HG02610 (cell line): ENCODE data around the gene SNAPIN.
"Not testable (repeated sequence)": the region's sequence is repeated elsewhere in the genome, so short reads cannot be mapped to it uniquely, and the experiment has no call there.

Source experiments
- ATAC-seq: cut with Tn5 transposase; IDR thresholded peaks from one replicate; pipeline ENCODE4 v1.9.1; 2021; ENCODE audit warnings: mild to moderate bottlenecking, moderate library complexity; ENCODE audit not compliant: unreplicated experiment

The SNAPIN gene

DNA sequence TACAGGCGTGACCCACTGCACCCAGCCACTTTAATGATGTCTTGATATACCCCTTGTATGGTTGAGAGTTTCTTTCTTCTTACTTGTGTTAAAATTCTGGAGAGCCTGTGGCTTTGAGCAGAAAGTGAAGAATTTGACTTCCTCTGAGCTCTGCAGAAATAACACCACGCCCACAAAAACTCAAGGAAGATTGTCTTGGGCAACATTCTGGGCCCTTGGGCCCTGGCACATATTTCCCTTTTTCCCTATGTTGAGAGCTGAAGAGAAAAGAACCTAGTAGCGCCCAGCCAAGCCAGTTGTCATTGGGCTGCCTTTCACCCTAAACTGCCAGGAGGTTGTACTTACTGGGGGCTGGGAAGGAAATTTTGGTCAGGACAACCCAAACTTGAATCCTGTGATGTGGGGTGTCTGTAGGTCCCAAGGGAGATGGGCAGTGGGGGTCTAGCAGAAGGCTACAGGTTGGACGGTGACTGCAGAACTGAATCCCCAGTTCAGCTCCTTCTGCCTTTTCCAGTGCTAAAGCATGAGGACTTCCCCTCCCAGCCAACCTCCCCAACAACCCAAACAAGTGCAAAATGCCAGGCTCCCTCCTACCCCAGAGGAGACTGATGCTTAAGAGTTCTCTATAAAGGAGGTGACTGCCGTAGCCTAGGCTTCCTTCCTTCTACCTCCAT, 11.7 kb upstream of the SNAPIN start:
- ATAC-seq: no peak

DNA sequence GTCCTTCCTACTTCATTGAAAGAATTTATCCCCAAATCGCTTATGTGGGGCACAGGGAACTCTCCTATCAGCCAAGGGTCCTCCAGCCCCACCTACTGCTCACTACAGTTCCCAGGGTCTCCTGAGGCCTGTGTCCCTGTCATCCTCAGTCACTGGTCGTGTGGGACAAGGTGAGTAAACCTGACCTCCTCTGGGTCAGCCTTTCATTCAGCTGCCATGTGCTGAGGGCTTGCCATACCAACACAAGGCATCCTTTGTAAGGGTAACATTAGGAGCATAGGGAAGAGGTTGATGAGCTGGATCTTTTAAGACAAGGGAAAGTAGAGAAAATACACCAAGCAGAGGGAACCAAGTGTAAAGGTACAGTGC, 11.2 kb upstream of the SNAPIN start:
- no peak for ATAC-seq

DNA sequence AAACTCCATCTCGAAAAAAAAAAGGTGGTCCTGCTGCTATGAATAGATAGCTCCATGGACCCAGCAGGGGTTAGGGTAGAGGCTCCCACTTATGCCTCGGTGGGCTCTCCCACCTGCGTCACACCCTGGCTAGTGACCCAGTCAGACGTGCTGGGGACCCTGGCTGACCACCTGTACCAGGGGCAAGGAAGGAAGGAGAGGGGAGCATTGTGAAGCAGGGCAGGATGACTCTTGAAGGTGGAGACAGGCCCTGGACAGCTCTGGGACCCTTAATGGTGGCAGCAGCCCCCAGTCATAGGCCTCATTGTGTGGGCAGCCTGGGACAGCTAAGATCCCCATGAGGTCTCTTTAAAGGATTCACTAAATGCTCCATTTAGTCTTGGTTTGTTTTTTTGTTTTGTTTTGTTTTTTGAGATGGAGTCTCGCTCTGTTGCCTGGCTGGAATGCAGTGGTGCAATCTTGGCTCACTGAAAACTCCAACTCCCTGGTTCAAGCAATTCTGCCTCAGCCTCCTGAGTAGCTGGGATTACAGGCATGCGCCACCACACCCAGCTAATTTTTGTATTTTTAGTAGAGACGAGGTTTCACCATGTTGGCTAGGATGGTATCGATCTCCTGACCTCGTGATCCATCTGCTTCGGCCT, 10.4 kb upstream of the SNAPIN start:
- no peak for ATAC-seq

DNA sequence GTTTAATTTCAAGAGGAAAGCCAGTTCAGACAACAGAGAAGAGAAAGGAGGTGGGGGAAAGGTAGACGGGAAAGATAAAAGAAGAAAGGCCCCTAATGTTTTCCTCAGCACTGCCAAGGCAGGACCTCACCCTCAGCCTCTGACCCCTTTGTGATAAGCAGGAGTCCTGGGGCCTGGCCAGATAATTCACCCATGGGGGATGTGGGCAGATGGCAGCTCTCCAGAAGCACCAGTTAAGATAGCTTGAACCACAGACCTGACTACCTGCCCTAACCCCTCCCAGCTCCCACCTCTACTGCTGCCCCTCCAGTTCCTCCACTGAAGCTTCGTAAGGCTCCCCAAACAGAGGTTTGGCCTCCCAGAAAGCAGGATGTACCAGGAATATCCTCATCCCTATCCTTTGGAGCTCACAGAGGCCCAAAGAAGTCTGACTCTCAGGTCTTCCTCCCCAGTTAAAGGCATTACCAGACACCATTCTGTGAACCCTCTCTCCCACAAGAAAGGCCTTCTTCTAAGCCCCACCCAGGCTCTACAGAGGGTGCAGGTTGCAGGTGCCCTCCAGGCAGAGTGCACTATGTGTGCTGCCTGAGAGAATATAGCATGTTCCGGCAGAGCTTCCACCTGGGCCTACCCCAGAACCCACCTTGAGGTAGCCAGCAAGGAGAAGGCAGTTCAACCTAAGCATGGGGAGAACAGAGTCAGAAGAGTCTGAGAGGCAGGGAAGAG, 9.2 kb upstream of the SNAPIN start:
- ATAC-seq: no peak

DNA sequence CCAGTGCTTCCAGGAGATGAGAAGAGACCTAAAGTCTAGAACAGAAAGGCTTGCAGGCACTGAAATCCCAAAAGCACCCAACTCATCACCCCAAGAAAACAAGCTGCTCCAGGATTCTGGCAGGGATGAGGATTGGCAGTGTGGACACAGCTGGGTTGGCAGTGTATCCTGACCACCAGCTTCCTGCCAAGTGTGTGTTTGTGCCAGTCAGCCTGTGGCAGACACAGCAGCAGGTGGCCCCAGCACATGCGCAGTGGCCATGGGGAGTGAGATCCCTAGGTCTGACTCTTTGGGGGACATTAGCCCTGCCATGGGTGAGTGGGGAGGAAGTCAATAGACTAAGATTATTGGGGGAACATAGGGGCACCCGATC, 8.7 kb upstream of the SNAPIN start:
- no peak for ATAC-seq

DNA sequence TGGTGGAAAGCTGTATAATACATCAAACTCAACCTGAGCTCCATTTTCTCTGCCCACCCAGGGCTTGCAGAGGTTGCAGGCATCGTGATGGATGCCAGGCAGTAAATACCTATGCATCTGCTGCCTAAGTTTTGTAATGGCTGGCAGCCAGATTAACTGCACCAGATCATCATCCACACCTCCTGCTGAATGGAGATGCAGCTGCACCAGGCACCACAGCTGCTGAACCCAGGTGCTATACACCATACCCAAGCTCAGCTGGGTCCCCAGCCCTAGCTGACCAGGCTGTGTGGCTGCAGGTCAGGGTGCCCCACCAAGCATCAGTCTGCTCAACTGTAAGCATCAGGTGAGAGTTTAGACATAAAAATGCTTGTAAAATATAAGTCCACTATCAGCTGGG, 6.7 kb upstream of the SNAPIN start:
- ATAC-seq: no peak

DNA sequence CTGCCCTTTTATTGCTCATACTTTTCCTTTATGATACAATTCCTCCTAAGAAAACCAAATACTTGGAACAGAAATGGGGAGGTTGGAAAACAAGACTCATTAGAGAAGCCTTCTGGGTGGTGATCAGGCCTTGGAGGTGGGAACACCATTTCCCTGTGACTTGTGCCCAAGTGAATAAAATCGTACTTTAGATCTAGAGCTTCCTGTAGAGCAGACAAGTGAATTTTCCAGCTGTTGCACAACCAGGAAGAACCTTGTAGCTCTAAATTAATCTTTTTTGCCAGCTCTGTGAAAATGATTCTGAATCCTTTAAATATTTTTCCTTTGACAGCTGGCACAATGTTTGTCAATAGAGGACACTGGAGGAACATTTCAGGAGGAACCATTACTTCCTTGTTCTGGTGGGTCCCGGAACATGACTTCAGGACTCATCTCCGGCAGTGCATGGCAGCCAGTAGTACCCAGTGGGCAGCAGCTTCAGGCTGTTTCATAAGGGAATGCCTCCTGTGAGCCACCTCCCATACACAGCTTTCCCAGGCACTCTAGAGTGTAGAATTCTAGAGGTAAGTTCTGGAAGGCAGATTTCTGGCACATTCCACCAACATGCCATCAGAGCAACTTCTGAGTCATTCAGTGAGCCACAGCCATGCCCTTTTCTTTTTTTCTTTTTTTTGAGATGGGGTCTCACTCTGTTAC, 5.5 kb upstream of the SNAPIN start:
- no peak for ATAC-seq

DNA sequence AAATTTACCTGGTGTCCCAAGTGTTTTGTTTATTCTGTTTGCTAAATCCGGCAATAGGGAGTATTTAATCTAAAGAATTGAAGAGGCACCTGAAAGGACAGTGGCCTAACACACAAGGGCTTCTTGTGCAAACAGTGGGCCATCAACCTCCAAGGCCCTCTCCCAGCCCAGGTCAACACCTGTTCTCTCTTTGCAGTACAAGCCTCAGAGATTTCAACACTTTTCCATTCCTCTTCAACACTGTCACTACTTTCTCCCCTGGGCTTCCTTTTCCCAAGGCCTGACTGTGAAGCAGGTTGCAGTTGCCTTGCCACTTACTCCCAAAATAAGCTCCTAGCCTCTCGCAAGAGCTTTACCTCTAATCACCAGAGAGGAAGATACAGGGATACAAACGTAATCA, 3.2 kb upstream of the SNAPIN start:
- ATAC-seq: no peak

DNA sequence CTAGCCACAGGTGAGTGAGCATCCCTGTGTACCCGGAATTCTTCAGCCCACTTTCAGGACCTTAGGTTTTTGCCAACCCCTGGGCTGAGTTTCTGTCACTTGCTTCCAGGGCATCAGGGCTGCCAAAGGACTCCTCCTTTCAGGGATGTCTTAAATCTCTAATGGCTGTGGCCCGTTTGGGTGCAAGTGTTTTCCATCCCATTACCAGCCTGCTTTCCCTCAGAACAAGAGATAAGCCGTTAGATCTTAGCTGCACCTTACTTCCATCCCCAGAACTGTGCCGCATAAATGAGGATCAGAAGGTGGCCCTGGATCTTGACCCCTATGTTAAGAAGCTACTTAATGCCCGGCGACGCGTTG, 652 bp downstream of the SNAPIN start:
- no peak for ATAC-seq

DNA sequence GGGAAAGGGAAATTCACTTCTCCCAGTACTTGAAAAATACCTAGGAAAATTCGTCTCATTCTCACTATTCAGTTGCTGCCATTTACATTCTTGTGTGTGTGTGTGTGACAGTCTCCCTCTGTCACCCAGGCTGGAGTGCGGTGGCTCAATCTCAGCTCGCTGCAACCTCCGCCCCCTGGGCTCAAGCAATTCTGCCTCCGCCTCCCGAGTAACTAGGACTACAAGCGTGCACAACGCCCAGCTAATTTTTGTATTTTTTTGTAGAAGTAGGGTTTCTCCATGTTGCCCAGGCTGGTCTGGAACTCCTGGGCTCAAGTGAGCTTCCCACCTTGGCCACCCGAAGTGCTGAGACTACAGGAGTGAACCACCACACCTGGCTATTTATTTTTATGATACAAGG, 1.2 kb downstream of the SNAPIN start:
- no peak for ATAC-seq

DNA sequence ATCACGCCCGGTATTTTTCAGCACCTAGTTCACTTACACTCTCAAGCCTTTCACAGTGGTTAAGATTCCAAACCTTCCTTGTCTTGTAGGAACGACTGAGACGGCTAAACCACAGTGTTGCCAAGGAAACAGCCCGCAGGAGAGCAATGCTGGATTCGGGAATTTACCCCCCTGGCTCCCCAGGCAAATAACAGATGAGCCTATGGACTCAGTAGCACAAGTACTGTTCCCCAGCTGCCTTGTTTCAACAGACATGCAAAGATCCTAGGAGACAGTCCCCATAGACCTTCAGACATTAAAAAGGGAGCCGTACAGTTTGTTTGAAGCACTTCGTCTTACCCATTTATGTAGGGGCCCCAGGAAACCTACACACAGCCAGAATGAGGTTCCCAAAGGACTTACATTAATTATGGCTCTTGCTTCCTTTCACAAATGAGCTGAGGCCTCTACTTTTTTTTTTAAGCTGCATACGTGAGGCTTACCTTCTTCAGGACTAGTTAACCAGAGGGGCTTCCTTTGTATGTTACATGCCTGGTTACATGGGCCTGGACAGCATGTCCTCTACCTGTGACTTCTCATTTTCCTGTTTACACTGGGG, 2.7 kb downstream of the SNAPIN start:
- ATAC-seq: no peak

DNA sequence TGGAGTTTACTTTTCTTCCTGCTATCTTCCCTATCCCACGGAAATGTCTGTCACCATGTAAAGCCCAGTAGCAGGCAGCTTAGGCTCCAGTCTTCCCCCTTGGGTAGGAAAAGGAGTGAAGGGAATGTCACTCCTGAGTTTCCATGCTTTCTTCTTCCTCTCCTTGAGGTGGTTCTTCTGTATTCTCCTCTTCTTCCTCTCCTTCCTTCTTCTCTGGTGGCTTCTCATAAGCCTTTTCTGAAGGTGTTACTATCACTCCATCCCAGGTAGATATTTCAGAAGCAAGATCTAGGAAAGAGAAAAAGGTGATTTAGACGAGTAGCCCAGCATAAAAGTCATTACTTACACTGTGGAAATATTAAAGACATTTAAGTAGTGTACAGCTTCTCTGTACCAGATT, 3.8 kb downstream of the SNAPIN start:
- ATAC-seq: no peak

DNA sequence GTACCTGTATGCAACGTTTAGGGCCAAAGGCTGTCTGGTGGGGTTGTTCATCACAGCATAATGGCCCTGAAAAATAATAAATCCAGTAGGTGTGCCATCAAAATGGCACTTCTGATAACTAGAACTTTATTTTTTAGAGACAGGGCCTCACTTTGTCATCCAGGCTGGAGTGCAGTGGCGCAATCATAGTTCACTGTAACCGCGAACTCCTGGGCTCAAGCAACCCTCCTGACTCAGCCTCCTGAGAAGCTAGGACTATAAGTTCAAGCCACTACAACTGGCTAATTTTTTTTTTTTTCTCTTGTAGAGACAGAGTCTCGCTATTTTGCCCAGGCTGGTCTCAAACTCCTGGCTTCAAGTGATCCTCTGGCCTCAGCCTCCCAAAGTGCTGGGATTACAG, 4.7 kb downstream of the SNAPIN start:
- ATAC-seq: no peak

DNA sequence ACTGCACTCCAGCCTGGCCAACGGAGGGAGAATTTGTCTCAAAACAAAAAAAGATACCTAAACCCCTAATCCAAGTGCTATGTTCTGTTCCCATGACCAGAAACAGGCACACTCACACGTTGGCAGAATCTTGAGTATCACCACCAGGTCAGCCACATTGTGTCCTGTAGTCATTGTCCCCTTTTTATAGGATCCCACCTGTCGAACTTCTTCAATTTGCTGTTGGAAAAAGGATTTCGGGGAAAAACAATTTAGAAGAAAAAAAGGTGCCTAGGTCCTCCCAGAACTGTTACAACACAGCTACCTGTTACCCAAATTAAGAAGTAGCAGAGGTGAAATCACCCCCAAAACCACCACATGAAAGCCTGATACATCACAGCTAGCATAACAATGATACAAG, 8.9 kb downstream of the SNAPIN start:
- ATAC-seq: no peak

DNA sequence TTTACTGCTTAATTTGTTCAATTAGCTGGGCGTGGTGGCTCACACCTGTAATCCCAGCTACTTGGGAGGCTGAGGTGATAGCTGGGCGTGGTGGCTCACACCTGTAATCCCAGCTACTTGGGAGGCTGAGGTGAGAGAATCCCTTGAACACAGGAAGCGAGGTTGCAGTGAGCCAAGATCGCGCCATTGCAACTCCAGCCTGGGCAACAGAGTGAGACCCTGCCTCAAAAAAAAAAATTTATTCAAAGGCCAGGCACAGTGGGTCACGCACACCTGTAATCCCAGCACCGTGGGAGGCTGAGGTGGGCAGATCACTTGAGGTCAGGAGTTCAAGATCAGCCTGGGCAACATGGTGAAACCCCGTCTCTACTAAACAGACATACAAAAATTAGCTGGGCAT, 10.2 kb downstream of the SNAPIN start:
- not testable (repeated sequence) for ATAC-seq

DNA sequence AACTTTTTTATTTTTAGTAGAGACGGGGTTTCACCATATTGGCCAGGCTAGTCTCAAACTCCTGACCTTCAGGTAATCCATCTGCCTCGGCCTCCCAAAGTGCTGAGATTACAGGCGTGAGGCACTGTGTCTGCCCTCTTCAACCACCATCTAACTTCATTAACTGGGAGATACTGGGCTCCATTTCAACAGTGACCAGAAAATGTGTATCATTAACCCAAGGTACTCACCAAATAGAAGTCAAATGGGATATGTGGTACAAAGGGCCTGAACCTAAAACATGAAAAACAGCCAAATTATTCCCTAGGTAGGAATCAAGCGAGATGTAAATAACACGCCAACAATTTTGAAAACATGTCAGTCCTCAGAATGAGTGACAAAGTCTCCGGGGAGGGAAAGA, 11.1 kb downstream of the SNAPIN start:
- ATAC-seq: no peak

DNA sequence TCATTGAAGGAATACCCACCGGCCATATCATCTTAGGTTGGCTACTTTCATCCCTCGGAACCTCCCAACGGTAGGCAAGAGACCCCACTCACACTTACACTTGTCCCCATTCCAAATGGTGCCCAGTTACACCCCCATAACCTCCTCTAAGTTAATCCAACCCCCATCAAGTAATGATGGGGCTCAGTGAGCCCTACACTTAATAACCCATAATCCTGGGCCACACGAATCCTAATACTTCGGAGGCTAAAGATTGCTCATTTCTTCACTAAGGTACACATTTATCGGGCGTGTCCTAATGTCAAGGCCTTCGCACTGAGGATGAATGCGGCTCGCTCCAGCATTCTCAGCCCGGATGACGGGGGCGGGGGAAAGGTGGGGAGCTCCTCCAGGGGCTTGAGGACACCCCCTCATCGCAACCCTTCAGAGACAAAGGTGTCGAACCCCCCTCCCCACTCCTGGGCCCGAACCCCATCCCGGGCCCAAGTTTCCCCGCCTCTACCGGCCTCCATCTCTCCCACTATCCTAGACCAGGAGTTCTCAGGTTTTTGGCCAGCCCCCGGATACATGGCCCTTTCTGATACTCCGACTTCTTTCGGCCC, 11.9 kb downstream of the SNAPIN start:
- ATAC-seq: no peak

DNA sequence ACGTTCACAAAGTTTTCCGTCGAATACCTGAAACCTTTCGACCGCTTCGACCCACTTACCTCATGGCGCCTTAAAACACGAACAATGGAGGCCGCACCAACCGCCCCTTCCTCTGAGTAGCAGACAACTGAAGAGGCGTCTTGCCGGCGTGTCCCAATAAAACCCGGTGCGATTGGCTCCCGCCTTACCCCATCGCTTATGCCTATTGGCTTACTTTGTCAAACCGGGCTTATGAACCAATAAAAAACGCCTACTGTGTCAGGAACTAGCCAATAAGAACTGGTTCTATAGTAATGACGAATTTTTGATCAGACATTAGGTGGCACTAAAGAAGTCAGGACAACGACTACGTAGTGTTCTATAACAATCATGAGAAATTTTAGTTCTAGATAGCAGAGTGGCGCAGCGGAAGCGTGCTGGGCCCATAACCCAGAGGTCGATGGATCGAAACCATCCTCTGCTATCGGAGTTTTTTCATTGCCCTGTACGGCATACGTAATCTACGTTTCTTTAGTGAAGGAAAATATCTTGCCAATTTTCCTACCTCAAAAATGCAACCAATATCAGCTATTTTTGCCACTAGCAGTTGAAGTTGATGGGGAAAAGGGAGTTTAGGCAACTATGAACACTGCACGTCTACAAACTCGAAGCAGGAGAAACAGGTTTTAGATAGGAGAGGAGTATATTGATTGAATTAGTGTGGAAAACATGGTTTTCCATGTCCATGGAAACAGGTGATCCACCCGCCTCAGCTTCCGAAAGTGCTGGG, 12.5 kb downstream of the SNAPIN start, which contains the start of gene ILF2:
Gene ILF2 (minus strand): TSS at position 135 of the 769 bp plus-strand sequence. CDS start 71 bp downstream, at position 64.
- peak; percentile 94 for ATAC-seq

DNA sequence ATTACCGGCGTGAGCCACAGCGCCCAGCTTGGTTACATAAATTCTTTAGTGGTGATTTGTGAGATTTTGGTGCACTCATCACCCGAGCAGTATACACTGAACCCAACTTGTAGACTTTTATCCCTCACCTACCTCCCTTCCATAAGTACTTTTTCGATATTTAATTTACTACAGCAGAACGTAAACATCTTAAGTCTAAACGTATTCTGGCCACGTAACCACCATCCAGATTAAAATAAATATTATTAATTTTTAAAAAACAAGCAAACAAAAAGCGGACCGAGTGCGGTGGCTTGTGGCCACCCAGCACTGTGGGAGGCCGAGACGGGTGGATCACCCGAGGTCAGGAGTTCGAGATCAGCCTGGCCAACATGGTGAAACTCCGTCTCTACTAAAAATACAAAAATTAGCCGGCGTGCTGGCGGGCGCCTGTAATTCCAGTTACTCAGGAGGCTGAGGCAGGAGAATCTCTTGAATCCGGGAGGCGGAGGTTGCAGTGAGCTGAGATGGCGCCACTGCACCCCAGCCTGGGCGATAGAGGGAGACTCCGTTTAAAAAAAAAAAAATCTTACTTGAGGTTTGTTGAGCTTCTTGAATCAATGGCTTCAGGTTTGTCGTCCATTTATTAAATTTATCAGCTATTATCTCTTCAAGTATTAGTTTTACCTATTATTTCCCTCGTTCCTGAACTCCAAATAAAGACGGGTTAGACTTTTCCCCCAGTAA, 13.3 kb downstream of the SNAPIN start:
- peak; percentile 11 for ATAC-seq

DNA sequence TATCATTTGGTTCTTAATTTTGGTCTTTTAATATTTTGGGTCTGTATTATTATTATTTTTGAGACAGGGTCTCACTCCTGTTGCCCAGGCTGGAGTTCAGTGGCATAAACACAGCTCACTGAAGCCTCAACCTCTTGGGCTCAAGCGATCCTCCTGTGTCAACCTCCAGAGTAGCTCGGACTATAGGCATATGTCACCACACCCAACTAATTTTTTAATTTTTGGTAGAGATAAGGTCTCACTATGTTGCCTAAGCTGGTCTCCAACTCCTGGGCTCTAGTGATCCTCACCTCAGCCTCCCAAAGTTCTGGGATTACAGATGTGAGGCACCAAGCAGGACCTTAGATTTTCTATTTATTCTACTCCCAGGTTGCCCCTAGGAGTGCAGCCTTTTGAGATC, 15.0 kb downstream of the SNAPIN start:
- no peak for ATAC-seq
